ENCODE data around the gene FHIP1B.

GRCh38 chr11:6225024-6225423 lies 9.4 kb downstream of the FHIP1B start:
- no peak for TF ChIP-seq CTCF (IDR thresholded peaks at IDR 0.05; ENCODE audit: low read depth, low read length, poor library complexity, severe bottlenecking)
- no peak for TF ChIP-seq EZH2phosphoT487 (IDR thresholded peaks at IDR 0.05; ENCODE audit: borderline replicate concordance, low read length)
